SHP77 (cell line): ENCODE results near the gene RCOR1.

ENCODE experiments used
- DNase-seq, 2 experiments: peaks; one replicate each; lab custom pipeline; 2025; lab: John Stamatoyannopoulos, UW

RCOR1 gene

GRCh38 chr14:102776761-102777710, 184.6 kb downstream of the RCOR1 start, which contains the start of gene TRAF3:
TSS of gene TRAF3 (plus strand) at chr14:102777449. CDS start at chr14:102870202, 92,753 bp downstream.
- no peak for DNase-seq

GRCh38 chr14:102777711-102778337, 185.4 kb downstream of the RCOR1 start:
- DNase-seq, result no peak

- DNase-seq, result no peak
Observed at GRCh38 chr14:102778338-102779083, 186.1 kb downstream of the RCOR1 start.

GRCh38 chr14:102779084-102779462, 186.6 kb downstream of the RCOR1 start:
- no peak for DNase-seq

- DNase-seq, result no peak
Observed at GRCh38 chr14:102779574-102780315, 187.3 kb downstream of the RCOR1 start.
